Measurements from ENCODE around the gene KCTD20. TPM values are rescaled to one million over a fixed set of nuclear protein-coding genes. Genes with fewer than 3 reads are reported as not detected.
A peak's percentile ranks its signal among the peaks of the same experiment; 100 is the strongest.

Gene KCTD20
- total and polyA plus RNA-seq, 2 of the 13 experiments (the other 11 are each of a cell fraction or from before 2014, with no cell fraction given): 52.7 to 67.1 TPM

DNA sequence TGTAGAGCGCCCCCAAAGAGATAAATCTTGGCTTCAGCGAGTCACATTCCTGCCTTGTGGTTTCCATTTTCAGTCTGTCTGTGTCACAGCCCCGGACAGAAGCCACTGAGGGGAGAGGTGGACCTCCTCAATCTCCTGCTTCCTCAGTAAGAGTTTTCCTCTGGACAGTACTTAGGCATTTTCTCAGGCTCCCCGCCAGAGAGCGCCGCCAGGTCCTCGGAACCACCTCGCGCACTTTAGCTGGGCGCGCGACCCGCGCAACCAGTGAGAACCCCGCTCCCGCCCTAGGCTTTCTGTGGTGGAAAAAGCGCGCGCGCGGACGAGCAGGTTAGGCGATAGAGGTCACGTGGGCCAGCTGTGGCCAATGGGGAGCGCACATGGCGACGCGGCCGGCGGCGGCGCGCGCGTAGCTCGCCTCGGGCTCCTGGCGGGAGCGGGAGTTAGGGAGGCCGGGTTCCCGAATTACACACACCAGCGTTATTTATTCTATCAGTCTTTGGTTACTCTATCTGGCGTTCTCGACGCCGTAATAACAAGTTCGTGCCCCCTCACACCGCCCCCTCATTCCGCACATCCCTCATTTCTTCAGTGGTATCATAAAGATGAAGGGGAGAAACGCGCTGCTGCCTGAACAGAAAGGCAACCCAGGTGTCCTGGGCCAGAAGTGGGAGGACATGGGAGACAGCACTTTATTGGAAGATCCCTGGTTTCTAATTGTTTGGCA is 19.5 kb upstream of the KCTD20 start (continued):
- TF ChIP-seq ZNF280D (CRISPR knock-in tag; IDR thresholded peaks at IDR 0.05): peak; percentile 88
- TF ChIP-seq ESRRA (CRISPR knock-in tag; IDR thresholded peaks at IDR 0.05; ENCODE audit: low read depth): 0 out of 2 replicates have a peak, but pooled peaks have one; percentile 46
- no peak for TF ChIP-seq HHEX (CRISPR knock-in tag; IDR thresholded peaks at IDR 0.05)
- no peak for TF ChIP-seq ZNF180 (CRISPR knock-in tag; IDR thresholded peaks at IDR 0.05; ENCODE audit: borderline replicate concordance, low read depth)
- peak; percentile 34; the same call in 1 of the 2 replicates for TF ChIP-seq NCOA2 (CRISPR knock-in tag; IDR thresholded peaks at IDR 0.05)
- no peak for TF ChIP-seq NCOR1 (IDR thresholded peaks at IDR 0.05; ENCODE audit: borderline replicate concordance, low read length)
- no peak for TF ChIP-seq ELF1 (CRISPR knock-in tag; IDR thresholded peaks at IDR 0.05)
- no peak for TF ChIP-seq LBX2 (CRISPR knock-in tag; IDR thresholded peaks at IDR 0.05; ENCODE audit: borderline replicate concordance)
- TF ChIP-seq ZNF792 (CRISPR knock-in tag; IDR thresholded peaks at IDR 0.05): peak; percentile 82
- TF ChIP-seq STAT5B (CRISPR knock-in tag; IDR thresholded peaks at IDR 0.05): no peak
- TF ChIP-seq ETV6 (CRISPR knock-in tag; conservative IDR thresholded peaks at IDR 0.05): 0 out of 2 replicates have a peak, but pooled peaks have one; percentile 60
- peak; percentile 59; the same call in 1 of the 2 replicates for TF ChIP-seq ARID2 (CRISPR knock-in tag; IDR thresholded peaks at IDR 0.05; ENCODE audit: borderline replicate concordance)
- peak; percentile 72; the same call in 1 of the 2 replicates for TF ChIP-seq SNAPC2 (CRISPR knock-in tag; IDR thresholded peaks at IDR 0.05)
- no peak for TF ChIP-seq HNRNPUL1 (IDR thresholded peaks at IDR 0.05; ENCODE audit: low read depth, low read length)
- TF ChIP-seq ZFP37 (CRISPR knock-in tag; IDR thresholded peaks at IDR 0.05; ENCODE audit: borderline replicate concordance): no peak
- 0 out of 2 replicates have a peak, but pooled peaks have one; percentile 32 for TF ChIP-seq MZF1 (CRISPR knock-in tag; IDR thresholded peaks at IDR 0.05; ENCODE audit: borderline replicate concordance)
- no peak for TF ChIP-seq CHD2 (IDR thresholded peaks at IDR 0.05; ENCODE audit: low read depth, low read length)
- TF ChIP-seq, protein P1, sequence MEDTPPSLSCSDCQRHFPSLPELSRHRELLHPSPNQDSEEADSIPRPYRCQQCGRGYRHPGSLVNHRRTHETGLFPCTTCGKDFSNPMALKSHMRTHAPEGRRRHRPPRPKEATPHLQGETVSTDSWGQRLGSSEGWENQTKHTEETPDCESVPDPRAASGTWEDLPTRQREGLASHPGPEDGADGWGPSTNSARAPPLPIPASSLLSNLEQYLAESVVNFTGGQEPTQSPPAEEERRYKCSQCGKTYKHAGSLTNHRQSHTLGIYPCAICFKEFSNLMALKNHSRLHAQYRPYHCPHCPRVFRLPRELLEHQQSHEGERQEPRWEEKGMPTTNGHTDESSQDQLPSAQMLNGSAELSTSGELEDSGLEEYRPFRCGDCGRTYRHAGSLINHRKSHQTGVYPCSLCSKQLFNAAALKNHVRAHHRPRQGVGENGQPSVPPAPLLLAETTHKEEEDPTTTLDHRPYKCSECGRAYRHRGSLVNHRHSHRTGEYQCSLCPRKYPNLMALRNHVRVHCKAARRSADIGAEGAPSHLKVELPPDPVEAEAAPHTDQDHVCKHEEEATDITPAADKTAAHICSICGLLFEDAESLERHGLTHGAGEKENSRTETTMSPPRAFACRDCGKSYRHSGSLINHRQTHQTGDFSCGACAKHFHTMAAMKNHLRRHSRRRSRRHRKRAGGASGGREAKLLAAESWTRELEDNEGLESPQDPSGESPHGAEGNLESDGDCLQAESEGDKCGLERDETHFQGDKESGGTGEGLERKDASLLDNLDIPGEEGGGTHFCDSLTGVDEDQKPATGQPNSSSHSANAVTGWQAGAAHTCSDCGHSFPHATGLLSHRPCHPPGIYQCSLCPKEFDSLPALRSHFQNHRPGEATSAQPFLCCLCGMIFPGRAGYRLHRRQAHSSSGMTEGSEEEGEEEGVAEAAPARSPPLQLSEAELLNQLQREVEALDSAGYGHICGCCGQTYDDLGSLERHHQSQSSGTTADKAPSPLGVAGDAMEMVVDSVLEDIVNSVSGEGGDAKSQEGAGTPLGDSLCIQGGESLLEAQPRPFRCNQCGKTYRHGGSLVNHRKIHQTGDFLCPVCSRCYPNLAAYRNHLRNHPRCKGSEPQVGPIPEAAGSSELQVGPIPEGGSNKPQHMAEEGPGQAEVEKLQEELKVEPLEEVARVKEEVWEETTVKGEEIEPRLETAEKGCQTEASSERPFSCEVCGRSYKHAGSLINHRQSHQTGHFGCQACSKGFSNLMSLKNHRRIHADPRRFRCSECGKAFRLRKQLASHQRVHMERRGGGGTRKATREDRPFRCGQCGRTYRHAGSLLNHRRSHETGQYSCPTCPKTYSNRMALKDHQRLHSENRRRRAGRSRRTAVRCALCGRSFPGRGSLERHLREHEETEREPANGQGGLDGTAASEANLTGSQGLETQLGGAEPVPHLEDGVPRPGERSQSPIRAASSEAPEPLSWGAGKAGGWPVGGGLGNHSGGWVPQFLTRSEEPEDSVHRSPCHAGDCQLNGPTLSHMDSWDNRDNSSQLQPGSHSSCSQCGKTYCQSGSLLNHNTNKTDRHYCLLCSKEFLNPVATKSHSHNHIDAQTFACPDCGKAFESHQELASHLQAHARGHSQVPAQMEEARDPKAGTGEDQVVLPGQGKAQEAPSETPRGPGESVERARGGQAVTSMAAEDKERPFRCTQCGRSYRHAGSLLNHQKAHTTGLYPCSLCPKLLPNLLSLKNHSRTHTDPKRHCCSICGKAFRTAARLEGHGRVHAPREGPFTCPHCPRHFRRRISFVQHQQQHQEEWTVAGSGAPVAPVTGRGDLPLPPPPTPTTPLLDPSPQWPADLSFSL (CRISPR knock-in tag; IDR thresholded peaks at IDR 0.05): no peak

Data from HepG2 (cell line).